Measurements from ENCODE around the gene KRT10.

KRT10 gene

DNA sequence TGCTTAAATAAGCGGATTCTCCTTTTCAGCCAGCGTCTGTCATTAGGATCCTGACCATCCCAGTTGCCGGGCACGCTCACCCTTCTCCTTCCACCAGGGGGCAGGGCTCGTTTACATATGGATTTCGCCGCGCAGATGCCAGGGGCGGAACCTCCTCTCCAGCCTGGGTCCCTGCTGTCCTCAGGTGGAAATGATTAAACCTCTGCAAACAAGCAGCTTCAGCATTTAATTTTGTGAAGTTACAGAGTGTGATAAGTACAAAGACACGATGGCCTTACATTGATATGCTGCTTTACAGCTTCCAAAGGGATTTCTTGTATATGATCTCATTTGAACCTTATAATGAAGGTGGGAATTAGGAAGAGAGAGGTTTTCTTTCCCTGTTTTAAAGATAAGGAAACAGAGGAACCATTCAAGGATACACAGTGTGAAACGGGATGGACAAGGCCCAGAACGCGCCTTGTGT, 18.8 kb downstream of the KRT10 start:
- peak; percentile 65 for DNase-seq (ENCODE audit: low read depth)

GRCh38 chr17:40801157-40801556, 21.3 kb downstream of the KRT10 start:
- DNase-seq (ENCODE audit: low read depth): no peak

DNA sequence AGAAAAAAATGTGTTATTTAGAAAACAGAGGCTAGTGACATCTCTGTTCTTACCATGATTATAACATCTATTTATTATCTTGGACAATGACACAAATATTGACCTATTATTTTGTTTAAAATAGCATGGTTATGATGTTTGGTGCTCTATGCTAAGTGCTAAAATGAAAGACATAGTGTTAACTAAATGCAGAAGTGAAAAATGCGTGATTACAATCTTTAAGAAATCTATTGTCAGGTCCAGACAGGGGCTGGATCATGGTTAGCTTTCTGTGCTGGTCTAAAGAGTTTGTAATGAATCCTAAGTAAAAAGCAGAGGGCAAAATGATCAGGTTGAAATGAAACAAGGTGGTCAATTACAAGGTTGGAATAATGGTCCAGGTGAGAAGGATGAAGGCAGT, 22.0 kb downstream of the KRT10 start:
- no peak for DNase-seq (ENCODE audit: low read depth)

DNA sequence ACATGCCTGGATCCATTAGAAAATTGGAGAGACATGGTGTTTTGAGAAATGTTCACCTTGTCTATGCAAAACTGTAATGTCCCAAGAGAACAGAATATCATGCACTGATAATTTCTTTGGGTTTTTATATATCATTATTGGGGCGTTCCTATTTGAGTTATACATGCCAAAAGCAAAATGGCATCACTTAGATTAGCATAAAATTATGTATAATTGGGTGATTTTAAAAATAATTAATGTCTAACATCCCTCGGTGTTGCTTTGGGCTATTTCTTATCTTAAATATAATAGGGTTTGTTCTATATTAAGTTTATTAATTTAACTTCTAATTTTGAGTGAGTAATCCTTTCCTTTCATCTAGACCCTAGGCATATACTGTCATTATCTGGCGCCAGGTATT, 22.6 kb downstream of the KRT10 start, which contains the start of gene KRT28:
Gene KRT28, minus strand, starts transcription at position 101 of the 400 bp plus-strand sequence. Its CDS starts 66 bp downstream, at position 35.
- no peak for DNase-seq (ENCODE audit: low read depth)

DNA sequence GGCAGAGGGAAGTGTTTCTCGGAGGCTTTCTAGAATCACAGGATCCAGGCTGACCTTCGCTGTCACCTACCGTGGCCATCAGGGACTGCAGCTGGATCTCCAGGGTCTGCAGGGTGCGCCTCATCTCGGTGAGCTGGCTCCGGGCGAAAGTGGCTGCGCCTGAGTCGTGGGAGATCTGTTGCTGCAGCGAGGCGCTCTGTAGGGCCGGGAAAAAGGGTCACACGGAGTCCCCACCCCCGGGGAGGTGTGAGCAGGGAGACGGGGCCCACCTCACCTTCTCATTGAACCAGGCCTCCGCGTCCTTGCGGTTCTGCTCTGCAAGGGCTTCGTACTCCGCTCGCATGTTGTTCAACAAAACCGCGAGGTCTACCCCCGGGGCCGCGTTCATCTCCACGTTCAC, 25.6 kb downstream of the KRT10 start:
- no peak for DNase-seq (ENCODE audit: low read depth)

DNA sequence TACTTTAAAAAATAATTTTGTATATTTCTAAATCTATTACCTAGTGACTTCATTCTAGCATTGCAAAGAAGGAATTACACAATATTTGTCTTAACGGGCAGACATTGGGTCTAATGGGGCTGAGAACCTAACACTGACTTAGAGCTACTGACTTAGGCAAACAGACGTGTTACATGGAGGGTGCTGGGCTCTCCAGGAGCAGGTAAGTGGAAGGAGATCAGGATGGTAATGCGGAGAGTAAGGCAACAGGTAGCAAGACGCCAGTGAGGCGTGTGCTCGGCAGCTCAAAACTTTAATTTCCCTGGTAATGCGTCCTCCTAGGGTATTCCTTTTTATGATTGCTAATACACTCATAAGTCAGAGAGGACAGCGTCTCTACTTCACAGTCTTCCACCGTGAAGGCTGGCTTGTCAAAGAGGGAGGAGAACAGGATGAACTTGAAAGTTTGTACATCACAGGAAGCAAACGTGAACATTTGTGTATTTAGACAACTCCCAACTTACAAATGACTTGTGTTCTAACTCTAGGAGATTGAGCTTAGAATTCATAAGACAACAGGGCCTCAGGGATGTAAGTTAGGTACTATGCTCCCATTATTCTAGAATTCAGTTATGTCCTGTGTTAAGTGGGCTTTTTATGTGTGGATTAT, 27.3 kb downstream of the KRT10 start:
- no peak for DNase-seq (ENCODE audit: low read depth)

- DNase-seq (ENCODE audit: low read depth): no peak
These were observed 27.9 kb downstream of the KRT10 start for GRCh38 chr17:40794466-40794865.

- no peak for DNase-seq (ENCODE audit: low read depth)
These were observed 28.6 kb downstream of the KRT10 start for GRCh38 chr17:40793832-40794231.

- no peak for DNase-seq (ENCODE audit: low read depth)
These were observed 30.5 kb downstream of the KRT10 start for GRCh38 chr17:40791787-40792436.

GRCh38 chr17:40791111-40791510, 31.3 kb downstream of the KRT10 start:
- DNase-seq (ENCODE audit: low read depth): no peak

GRCh38 chr17:40782450-40782849, 40.0 kb downstream of the KRT10 start, which contains the start of gene KRT27:
KRT27 (minus strand) TSS chr17:40782550; CDS start chr17:40782493, 57 bp downstream.
- no peak for DNase-seq (ENCODE audit: low read depth)

DNA sequence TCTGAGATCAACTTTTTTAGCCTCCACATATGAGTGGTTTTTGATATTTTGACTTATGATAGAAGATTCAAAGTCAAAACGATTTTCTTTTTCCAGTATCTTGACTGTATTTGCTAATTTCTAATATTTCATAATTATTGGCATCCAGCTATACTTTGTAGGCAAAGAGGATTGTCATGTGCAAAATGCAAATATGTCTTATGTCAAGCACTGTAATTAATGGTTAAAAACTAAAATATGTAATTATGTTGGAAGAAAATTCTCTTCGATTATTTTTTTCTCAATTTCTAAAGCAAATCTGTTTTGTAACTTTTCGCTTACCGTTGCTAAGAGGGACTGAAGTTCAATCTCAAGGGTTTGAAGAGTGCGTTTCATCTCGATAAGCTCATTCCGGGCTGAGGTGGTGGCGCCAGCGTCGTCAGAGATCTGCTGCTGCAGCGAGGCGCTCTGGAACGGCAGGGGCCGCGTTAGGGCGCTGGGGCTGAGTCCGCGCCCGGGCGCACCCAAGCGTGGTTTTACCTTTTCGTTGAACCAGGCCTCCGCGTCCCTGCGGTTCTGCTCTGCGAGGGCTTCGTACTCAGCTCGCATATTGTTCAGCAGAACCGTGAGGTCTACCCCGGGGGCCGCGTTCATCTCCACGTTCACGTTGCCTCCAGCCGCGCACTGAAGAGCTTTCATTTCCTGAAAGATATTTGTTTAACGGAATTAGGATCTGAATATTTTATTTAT, 43.1 kb downstream of the KRT10 start:
- DNase-seq (ENCODE audit: low read depth): peak; percentile 16

DNA sequence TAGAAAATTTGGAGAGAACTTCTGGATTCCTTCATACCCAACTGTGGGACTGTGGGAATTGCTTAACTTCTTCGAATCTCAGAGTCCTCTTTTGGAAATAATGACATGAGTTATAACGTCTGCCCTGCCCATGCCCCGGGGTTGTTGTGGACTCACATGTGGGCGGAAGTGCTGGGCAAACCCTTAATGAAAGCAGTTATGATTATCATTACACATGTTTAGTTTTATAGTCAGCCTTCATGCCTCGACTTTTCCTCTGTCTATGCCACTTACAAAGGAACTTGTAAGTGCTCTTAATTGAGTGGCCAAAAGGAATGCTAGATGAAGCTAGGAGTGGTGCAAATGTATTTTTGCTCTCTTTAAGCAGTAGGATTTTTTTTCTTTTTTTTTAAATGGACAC, 44.0 kb downstream of the KRT10 start:
- no peak for DNase-seq (ENCODE audit: low read depth)

GRCh38 chr17:40777971-40778370, 44.4 kb downstream of the KRT10 start:
- DNase-seq (ENCODE audit: low read depth): no peak

DNA sequence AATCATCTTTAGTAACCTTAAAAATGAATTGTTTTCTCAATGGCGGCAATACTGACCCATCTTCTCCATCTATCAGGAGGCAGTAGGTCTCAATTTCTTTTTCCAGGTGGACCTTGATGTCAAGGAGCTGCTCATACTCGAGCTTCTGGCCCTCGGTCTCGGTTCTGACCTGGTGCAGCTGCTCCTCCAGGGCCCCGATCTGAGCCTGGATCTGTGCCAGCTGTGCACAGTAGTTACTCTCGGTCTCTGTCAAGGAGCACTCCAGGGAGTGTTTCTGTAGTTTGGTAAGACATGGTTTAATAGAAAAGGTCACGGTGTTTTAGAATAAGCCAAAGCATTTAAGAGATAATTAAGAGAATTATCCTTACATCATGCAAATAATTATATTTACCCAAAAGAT, 45.0 kb downstream of the KRT10 start:
- DNase-seq (ENCODE audit: low read depth): no peak

- no peak for DNase-seq (ENCODE audit: low read depth)
These were observed 46.5 kb downstream of the KRT10 start for GRCh38 chr17:40775945-40776344.

GRCh38 chr17:40772101-40772500, 50.3 kb downstream of the KRT10 start, which contains the start of gene KRT26:
KRT26 (minus strand) TSS chr17:40772201; CDS start chr17:40772113, 88 bp downstream.
- DNase-seq (ENCODE audit: low read depth): no peak

Data from activated T-cell treated with anti-CD3 and anti-CD28 coated beads for 48 hours (primary cell).